GM21528 (cell line): Measurements from ENCODE around the gene OGDH.
"Not testable (repeated sequence)": the region's sequence is repeated elsewhere in the genome, so short reads cannot be mapped to it uniquely, and the experiment has no call there.

Experiments
- ATAC-seq: cut with Tn5 transposase; IDR thresholded peaks from one replicate; pipeline ENCODE4 v1.9.1; 2021; ENCODE audit warnings: mild to moderate bottlenecking, moderate library complexity; ENCODE audit not compliant: unreplicated experiment, low FRiP score

Gene OGDH

DNA sequence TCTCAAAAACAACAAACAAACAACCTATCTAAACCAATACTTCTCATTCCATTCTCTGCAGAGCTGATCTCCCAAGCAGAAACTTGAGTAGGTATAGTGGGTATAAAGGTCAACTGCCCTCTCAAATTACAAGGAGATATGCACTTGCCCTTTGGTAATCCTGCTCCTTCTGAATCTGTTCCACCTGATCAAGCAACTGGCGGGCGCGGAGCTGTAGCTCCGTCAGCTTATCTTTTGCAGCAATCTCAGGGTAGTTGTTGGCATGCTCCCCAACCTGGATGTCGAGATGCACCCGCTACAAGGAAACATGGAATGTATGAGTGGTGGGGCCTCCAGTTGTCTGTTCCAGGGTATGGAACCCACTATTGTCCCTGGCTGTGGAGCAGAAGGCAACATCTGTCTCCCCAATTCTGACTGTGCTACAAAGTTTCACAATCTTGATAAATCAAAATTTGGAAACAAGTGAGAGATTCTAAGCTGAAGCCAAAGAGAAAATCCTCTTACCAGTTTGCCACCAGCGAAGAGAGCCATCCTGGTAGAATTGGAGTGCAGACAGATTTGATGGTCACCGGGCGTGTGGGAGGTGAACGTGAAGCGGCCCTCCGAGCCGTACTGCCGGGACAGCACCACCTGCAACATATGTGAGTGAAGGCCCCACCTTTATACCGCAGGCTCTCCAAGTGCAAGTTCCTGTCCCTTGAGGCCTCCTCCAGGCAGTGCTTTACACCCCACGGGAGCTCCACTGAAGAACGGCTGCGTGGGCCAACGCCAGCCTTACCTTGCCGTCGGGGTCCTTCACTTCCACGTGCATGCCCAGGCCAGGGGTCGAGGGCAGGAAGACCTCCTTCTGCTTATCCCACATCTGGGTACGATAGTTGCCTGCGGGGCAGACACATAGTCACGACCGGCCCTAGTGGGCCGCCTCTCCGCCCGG lies 25.2 kb upstream of the OGDH start:
- ATAC-seq: peak; percentile 26

DNA sequence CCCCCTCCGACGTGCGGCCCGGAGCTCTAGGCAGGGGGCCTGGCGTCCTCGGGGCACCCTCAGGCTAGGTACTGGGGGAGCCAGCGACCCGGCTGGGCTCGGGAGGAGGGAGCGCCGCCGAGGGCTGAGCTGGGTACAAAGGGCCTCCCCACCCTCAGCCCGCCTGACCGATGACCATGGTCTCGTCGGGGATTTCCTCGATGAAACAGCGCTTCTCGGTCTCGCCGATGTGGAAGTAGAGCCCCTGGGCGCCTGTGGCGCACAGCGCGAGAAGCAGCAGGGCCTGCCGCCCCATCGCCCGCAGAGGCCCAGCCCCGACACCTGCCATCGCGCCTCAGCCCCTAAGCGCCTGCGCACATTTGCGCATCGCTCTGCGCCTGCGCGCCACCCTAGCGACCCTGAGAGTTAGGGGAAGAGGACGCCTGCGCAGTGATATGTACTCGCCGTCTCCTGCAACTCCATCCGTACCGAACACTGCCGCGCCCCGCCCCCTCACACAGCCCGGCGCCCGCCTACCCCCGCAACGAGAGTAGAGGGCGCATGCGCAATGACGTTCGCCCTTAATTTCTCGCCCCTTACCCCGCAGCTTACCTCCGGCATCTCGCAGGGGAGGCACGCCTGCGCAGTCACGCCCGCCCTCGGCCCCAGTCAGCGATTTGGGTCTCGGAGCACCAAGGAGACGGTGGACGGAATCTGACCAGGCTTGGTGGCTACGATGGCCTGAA lies 24.4 kb upstream of the OGDH start, which contains the start of gene TMED4:
TSS of gene TMED4 (minus strand) at position 353 of the 725 bp plus-strand sequence. CDS start at position 328, 25 bp downstream.
- ATAC-seq: peak; percentile 83

DNA sequence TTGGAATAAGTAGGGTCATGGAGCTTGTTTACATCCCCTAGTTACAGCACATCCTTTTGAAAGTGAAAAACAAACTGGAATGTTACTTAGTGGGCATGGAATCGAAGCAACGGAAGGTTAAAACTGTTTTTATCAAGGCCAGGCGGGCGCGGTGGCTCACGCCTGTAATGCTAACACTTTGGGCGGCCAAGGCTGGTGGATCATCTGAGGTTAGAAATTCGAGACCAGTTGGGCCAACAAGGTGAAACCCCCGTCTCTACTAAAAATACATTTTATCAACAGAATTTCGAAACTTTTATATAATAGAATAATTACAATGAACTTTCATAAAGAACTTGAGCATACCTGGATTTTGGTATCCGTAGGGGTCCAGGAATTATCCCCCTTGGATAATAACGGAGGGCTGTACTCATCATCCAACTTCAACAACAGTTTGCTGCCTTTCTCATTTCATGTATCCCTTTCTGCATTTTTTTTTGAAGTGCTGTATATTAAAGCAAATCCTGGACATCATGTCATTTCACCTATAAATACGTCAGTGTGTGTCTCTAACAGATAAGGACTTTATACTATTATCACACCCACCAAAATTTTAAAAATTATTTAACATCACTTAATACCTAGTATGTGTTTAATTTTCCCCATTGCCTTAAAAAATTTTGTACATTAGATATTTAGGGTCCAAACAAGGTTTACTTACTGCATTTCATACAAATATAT lies 23.1 kb upstream of the OGDH start:
- no peak for ATAC-seq

DNA sequence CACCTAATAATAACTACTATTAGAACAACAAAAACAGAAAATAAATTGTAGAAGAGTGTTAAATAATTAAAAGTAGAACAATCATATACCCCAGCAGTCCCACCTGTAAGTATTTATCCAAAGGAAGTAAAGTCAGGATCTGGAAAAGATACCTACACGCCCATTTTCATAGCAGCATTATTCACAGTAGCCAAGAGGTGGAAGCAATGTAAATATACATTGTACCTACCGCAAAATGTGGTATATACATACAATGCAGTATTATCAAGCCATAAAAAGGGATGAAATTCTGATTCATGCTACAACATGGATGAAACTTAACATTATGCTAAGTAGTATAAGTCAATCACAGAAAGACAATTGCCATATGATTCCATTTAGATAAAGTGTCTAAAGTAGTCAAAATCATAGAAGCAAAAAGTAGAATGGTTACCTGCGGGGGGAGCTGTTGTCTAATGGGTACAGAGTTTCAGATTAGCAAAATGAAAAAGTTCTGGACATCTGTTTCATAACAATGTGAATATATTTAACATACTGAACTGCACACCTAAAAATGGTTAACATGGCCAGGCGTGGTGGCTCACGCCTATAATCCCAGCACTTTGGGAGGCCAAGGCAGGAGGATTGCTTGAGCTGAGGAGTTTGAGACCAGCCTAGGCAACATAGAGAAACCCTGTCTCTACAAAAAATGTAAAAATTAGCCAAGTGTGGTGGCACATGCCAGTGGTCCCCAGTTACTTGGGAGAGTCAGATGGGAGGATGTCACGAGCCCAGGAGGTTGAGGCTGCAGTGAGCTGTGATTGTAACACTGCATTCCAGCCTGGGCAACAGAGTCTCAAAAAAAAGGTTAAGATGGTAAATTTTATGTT lies 18.4 kb upstream of the OGDH start:
- peak; percentile 61 for ATAC-seq

DNA sequence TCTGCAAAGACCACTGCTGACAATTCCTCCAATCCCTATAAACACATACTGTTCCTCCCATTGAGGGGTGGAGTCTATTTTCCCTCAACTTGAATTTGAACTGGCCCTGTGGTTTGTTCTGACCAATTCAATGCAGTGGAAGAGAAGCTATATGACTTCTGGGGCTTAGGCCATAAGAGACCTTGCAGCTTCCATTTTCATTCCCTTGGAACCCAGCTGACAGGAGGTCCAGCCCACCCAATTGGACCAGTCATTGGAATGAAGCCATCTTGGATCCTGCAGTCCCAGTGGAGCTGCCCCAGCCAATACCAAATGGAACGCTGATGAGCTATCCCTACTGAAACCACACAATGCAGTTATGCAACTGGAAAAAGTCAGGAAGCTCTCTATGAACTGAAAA lies 15.5 kb upstream of the OGDH start:
- no peak for ATAC-seq

DNA sequence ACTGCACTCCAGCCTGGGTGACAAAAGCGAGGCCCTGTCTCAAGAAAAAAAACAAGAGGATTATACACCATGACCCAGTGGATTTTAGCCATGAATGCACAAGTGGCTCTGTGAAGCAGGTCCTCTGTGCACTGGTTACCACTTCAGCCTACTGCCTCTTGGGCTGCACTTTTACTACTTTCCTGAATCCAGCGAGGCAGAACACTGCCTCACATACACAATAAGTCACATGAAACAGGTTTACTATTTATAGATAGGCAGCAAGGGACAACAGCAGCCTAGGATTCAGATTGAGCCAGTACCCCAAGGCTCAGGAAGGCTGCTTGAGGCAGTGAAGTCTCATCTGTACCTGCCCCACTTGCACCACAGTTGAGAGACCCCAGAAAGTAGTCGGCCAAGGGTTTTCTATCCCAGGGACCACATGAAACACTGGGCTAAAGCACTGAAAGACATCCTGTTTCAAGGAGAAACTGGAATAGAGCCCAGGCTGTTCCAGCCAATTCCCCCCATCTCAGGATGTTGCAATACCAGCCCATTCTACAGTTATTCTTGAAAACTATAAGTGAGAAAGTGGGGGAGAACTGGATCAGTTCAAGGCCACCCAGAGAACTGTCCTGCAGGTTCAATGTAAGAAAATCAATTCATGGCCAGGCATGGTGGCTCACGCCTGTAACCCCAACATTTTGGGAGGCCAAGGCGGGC lies 10.3 kb upstream of the OGDH start:
- no peak for ATAC-seq

DNA sequence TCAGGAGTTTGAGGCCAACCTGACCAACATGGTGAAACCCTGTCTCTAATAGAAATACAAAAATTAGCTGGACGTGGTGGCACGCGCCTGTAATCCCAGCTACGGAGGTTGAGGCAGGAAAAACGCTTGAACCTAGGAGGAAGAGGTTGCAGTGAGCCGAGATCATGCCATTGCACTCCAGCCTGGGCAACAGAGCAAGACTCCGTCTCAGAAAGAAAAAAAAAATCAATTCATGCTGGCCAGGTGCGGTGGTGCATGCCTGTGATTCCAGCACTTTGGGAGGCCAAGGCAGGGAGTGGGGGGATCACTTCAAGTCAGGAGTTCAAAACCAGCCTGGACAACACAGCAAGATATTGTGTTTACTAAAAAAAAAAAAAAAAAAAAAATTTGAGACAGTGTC lies 9.2 kb upstream of the OGDH start:
- not testable (repeated sequence) for ATAC-seq

DNA sequence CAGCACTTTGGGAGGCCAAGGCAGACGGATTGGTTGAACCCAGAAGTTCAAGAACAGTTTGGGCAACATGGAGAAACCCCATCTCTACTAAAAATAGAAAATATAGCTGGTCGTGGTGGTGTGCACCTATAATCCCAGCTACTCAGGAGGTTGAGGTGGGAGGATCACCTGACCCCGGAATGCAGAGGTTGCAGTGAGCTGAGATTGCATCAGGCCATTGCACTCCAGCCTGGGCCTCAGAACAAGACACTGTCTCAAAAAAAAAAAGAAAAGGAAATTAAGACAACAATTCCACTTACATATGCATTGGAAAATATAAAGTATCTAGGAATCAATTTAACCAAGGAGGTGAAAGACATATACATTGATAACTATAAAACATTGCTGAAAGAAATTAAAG lies 7.2 kb upstream of the OGDH start:
- ATAC-seq: no peak

DNA sequence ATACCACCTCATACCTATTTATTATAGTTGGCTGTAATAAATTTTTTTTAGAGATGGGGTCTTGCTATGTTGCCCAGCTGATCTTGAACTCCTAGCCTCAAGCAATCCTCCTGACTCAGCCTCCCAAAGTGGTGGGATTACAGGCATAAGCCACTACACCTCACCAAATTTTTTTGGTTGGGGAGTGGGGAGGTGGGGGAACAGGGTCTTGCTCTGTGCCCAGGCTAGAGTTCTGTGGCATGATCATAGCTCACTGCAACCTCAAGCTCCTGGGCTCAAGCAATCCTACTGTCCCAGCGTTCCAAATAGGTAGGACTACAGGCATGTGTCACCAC lies 3.9 kb upstream of the OGDH start:
- ATAC-seq: no peak

DNA sequence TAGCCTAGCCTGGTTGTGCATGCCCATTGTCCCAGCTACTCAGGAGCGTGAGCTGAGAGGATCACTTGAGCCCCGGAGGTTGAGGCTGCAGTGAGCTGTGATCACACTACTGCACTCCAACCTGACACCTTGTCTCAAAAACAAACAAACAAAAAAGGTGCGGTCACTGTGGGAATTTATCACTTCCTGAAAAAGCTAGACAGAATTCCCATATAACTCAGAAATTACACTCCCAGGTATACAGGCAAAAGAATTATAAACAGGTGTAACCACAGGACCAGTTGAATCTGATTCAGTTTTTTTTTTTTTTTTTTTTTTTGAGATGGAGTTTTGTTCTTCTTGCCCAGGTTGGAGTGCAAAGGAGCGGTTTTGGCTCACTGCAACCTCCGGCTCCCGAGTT lies 3.2 kb upstream of the OGDH start:
- no peak for ATAC-seq

DNA sequence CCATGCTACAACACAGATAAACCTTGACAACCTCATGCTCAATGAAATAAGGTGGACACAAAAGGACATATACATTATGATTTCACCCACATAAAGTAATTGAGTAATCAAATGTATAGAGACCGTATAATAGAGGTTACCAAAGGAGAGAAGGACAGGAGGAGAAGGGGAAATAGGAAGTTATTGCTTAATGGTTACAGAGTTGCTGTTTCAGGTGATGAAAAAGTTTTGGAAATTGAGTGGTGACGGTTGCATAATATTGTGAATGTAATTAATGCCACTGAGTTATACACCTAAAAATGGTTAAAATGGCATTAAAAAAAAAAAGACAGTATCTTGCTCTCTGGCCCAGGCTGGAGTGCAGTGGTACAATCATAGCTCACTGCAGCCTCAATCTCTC lies 1.5 kb upstream of the OGDH start:
- no peak for ATAC-seq

DNA sequence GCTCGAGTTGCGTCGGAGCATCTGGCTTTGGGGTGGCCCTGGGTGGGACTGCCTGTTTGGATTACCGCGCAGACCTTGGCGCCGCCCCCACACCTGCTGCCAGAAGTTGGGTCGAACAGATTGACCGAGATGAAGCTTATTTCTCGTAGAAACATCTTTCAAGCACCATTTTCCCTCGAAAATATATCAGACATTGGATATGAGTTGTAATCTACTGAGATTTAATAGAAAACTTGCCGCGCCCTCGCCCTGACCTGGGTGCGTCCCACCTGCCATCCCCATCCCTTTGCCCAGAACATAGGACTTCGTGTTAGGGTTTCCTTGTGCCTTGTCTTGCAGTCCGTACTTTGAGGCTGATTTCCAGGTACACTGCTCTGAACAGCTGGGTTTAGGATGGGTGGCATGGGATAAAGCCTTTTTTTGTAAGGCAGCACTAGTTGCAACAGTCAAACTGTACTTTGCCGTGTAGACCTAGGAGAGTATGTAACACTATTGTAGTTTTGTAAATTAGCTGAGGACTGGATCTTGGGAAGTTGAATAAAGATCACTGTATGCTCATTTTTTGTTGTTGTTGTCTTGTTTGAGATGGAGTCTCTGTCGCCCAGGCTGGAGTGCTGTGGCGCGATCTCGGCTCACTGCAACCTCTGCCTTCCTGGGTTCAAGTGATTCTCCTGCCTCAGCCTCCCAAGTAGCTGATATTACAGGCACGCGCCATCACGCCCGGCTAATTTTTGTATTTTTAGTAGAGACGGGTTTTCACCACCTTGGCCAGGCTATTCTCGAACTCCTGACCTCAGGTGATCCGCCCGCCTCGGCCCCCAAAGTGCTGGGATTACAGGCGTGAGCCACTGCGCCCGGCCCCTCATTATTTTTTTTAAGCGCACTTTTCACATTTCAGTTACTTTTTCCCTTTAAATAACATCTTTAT lies 978 bp downstream of the OGDH start:
- peak; percentile 2 for ATAC-seq

DNA sequence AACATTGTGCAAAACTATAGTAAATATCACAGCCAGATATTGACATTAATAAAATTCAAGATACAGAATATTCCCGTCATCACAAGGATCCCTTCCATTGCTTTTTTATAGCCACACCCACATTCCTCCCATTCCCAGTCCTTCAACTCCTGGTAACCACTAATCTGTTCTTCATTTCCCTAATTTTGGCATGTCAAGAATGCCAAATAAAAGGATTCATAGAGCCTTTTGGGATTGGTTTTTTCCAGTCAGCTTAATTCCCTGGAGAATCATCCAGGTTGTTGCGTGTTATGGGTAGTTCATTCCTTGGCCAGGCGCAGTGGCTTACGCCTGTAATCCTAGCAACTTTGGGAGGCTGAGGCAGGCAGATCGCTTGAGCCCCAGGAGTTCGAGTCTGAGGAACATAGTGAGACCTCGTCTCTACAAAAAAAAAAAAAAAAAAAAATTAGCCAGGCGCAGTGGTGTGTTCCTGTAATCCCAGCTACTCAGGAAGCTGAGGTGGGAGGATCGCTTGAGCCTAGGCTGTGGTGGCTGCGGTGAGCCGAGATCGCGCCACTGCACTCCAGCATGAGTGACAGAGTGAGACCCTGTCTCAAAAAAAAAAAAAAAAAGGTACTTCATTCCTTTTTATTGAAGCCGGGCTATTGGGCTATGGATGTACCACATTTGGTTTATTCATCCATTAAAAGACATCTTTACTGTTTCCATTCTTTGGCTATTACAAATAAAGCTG lies 2.7 kb downstream of the OGDH start:
- ATAC-seq: no peak

DNA sequence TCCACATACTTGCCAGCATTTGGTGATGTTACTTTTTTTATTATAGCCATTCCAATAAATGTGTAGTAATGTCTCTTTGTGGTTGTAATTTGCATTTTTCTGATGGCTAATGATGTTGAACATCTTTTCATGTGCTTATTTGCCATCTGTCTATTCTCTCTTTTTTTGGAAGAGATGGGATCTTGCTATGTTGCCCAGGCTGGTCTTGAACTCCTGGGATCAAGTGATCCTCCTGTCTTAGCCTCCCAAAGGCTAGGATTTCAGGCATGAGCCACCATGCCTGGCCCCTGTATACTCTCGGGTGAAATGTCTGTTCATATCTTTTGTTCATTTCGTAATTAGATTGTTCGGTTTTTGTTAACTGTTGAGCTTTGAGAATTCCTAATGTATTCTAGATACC lies 3.4 kb downstream of the OGDH start:
- no peak for ATAC-seq

DNA sequence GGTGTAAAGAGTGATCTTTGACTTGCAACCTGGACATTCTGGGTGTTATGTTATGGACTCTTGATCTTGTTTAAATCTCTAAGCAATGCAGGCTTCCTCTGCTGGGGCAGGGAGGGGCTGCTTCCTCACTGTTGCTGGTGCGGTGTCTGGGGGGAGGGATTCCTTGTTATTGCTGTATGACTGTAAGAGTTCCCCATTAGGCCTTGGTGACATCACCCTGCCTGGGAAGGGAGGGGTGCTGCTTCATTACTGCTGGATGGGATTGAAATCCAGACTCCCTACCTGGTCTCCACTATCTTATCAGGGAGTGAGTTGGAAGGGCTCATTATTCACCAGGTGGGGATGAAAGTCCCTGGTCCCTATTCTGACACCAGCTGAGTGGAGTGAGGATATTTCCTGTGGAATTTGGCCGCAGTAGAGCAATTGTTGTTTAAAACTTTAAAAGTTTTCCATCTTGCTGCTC lies 8.8 kb downstream of the OGDH start:
- ATAC-seq: no peak

DNA sequence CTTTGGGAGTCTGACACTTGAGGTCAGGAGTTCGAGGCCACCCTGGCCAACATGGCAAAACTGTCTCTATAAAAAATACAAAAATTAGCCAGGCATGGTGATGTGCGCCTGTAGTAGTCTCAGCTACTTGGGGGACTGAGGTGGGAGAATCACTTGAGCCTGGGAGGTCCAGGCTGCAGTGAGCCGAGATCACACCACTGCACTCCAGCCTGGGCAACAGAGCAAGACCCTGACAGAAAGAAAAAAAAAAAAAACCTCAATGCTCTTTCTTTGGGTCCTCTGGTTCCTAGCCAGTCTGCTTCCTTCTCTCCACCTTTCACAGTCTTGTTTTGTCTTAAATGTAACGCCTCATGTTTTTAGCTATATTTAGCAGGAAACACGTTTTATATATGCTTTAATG lies 9.4 kb downstream of the OGDH start:
- ATAC-seq: no peak

DNA sequence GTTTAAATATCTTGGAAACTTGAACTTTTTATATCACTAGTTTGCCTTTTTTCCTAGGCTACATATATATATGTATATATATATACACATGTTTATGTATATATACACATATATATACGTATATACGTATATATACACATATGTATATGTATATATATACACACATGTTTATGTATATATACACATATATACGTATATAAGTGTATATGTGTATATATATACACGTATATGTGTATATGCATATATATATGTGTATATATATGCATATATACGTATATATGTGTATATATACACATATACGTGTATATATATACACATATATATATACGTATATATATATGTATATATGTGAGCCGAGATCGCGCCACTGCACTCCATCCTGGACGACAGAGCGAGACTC lies 10.1 kb downstream of the OGDH start:
- ATAC-seq: no peak
